H1 (cell line): ENCODE results near the gene ORAI3. TPM values are rescaled to one million over a fixed set of nuclear protein-coding genes. Genes with fewer than 3 reads are reported as not detected.

ENCODE experiments used
- CTCF ChIA-PET: fragments of 300-600 bp; sonication (Branson Sonifier 250); formaldehyde crosslinking; loops from one replicate; lab custom pipeline; 2021; ENCODE audit not compliant: partially characterized antibody; lab: Charles Lee
- POLR2A ChIA-PET: fragments of 300-600 bp; sonication (Branson Sonifier 250); formaldehyde crosslinking; loops from one replicate; lab custom pipeline; 2021; ENCODE audit warnings: inconsistent platforms; ENCODE audit not compliant: partially characterized antibody; lab: Charles Lee
- DNase-seq, 2 experiments: peaks; one replicate each; pipeline versions ENCODE4 v3.0.0 to v3.0.0-alpha.2; 2010 to 2022; ENCODE audit warnings: low spot score in 2 of 2, low read depth in 1 of 2, mixed read lengths in 1 of 2
- FAIRE-seq: peaks from 2 replicates; lab custom pipeline; 2011; peaks lifted over from hg19 to GRCh38; lab: Jason Lieb, UNC
- H2AFZ ChIP-seq: 2 replicates; pipeline ENCODE4 v1.8.1; 2012; ENCODE audit warnings: low read length, inconsistent platforms
- H2AK5ac ChIP-seq: 2 replicates; pipeline ENCODE4 v1.6.1; 2013; ENCODE audit warnings: low read depth, low read length
- H2BK120ac ChIP-seq: replicated peaks from 2 replicates; pipeline ENCODE3; 2013; ENCODE audit warnings: low read depth, low read length, inconsistent platforms
- H2BK12ac ChIP-seq: 2 replicates; pipeline ENCODE4 v1.6.1; 2013; ENCODE audit warnings: low read depth, low read length
- H2BK15ac ChIP-seq: 2 replicates; pipeline ENCODE4 v1.6.1; 2013; ENCODE audit warnings: low read length
- H2BK20ac ChIP-seq: 2 replicates; pipeline ENCODE4 v1.6.1; 2013; ENCODE audit warnings: low read length
- H2BK5ac ChIP-seq: 2 replicates; pipeline ENCODE4 v1.6.1; 2013; ENCODE audit warnings: low read depth, low read length
- H3K14ac ChIP-seq: 2 replicates; pipeline ENCODE4 v1.6.1; 2013; ENCODE audit warnings: inconsistent platforms; ENCODE audit not compliant: insufficient read length
- H3K18ac ChIP-seq: 2 replicates; pipeline ENCODE4 v1.6.1; 2013; ENCODE audit warnings: low read length; ENCODE audit errors: extremely low read depth
- H3K23ac ChIP-seq: 2 replicates; pipeline ENCODE4 v1.6.1; 2013; ENCODE audit warnings: inconsistent platforms; ENCODE audit not compliant: insufficient read length
- H3K23me2 ChIP-seq: 2 replicates; pipeline ENCODE4 v1.6.1; 2013; ENCODE audit warnings: low read depth, low read length
- H3K27ac ChIP-seq: 2 replicates; pipeline ENCODE4 v1.6.1; 2011; ENCODE audit warnings: low read depth, low read length, inconsistent platforms
- H3K27me3 ChIP-seq, 4 experiments: replicated peaks in 1 of 4; 1 replicate in 1 of 4; 2 replicates in 3 of 4; pipeline versions ENCODE4 v1.6.1 to v1.8.1; 2011 to 2013; ENCODE audit warnings: low read length in 3 of 4, mild to moderate bottlenecking in 3 of 4, inconsistent platforms in 2 of 4, mixed read lengths in 2 of 4, moderate library complexity in 1 of 4; ENCODE audit not compliant: control insufficient read depth in 3 of 4, insufficient read depth in 3 of 4; ENCODE audit errors: extremely low read depth in 1 of 4
- H3K36me3 ChIP-seq, 4 experiments: 2 replicates each; pipeline versions ENCODE4 v1.6.1 to v1.8.1; 2011 to 2013; ENCODE audit warnings: mild to moderate bottlenecking in 4 of 4, low read length in 3 of 4, moderate library complexity in 2 of 4, control low read depth in 1 of 4, inconsistent platforms in 1 of 4; ENCODE audit not compliant: insufficient read depth in 4 of 4, control insufficient read depth in 2 of 4
- H3K4ac ChIP-seq: replicated peaks from 2 replicates; pipeline ENCODE3; 2013; ENCODE audit warnings: low read length, low read depth, mixed read lengths, inconsistent platforms; ENCODE audit not compliant: insufficient read length
- H3K4me1 ChIP-seq, 4 experiments: replicated peaks in 1 of 4; 1 replicate in 1 of 4; 2 replicates in 3 of 4; pipeline versions ENCODE4 v1.6.1 to v1.8.1; 2011 to 2013; ENCODE audit warnings: low read length in 3 of 4, inconsistent platforms in 2 of 4, mixed read lengths in 1 of 4; ENCODE audit not compliant: insufficient read depth in 4 of 4, control insufficient read depth in 3 of 4
- H3K4me2 ChIP-seq, 2 experiments: 2 replicates each; pipeline versions ENCODE4 v1.6.1 to v1.8.1; 2011 to 2013; ENCODE audit warnings: low read depth in 2 of 2, low read length in 2 of 2, control low read depth in 1 of 2, inconsistent platforms in 1 of 2, mild to moderate bottlenecking in 1 of 2; ENCODE audit not compliant: insufficient read depth in 1 of 2
- H3K4me3 ChIP-seq, 4 experiments: fragments of 200-600, 300-600 bp in 1 of 4; sonication (generic), shearing (Covaris generic), sonication (Bioruptor Twin) in 1 of 4; 2 replicates each; pipeline versions ENCODE4 v1.5.1 to v1.8.1; 2011 to 2016; ENCODE audit warnings: low read length in 4 of 4, low read depth in 3 of 4, control low read depth in 2 of 4, inconsistent platforms in 2 of 4, mild to moderate bottlenecking in 2 of 4, mixed read lengths in 1 of 4, moderate library complexity in 1 of 4; ENCODE audit not compliant: insufficient read depth in 2 of 4; ENCODE audit errors: extremely low read depth in 1 of 4
- H3K56ac ChIP-seq: replicated peaks from 2 replicates; pipeline ENCODE3; 2013; ENCODE audit warnings: low read depth, mild to moderate bottlenecking, mixed read lengths, low read length, inconsistent platforms; ENCODE audit not compliant: insufficient read length
- H3K79me1 ChIP-seq: 2 replicates; pipeline ENCODE4 v1.6.1; 2013; ENCODE audit warnings: low read depth, low read length, control low read depth
- H3K79me2 ChIP-seq, 2 experiments: 2 replicates each; pipeline versions ENCODE4 v1.6.1 to v1.8.1; 2012 to 2013; ENCODE audit warnings: low read length in 2 of 2, mild to moderate bottlenecking in 2 of 2, inconsistent platforms in 1 of 2; ENCODE audit not compliant: insufficient read depth in 2 of 2, control insufficient read depth in 1 of 2
- H3K9ac ChIP-seq, 4 experiments: replicated peaks in 1 of 4; 1 replicate in 1 of 4; 2 replicates in 3 of 4; pipeline versions ENCODE4 v1.6.1 to v1.8.1; 2011 to 2013; ENCODE audit warnings: low read depth in 3 of 4, low read length in 3 of 4, control low read depth in 2 of 4, mild to moderate bottlenecking in 2 of 4, moderate library complexity in 2 of 4, inconsistent platforms in 1 of 4; ENCODE audit errors: extremely low read depth in 1 of 4
- H3K9me3 ChIP-seq, 2 experiments: 2 replicates each; pipeline versions ENCODE4 v1.6.1 to v1.8.1; 2012 to 2013; ENCODE audit warnings: mild to moderate bottlenecking in 2 of 2, moderate library complexity in 2 of 2, control low read depth in 1 of 2, inconsistent platforms in 1 of 2, low read depth in 1 of 2, low read length in 1 of 2, mixed read lengths in 1 of 2; ENCODE audit not compliant: insufficient read depth in 2 of 2
- H4K20me1 ChIP-seq, 2 experiments: replicated peaks in 1 of 2; 2 replicates each; pipeline versions ENCODE3 to v1.8.1; 2011 to 2013; ENCODE audit warnings: inconsistent platforms in 2 of 2, low read length in 2 of 2, mild to moderate bottlenecking in 1 of 2; ENCODE audit not compliant: insufficient read depth in 2 of 2, control insufficient read depth in 1 of 2
- H4K5ac ChIP-seq: 2 replicates; pipeline ENCODE4 v1.6.1; 2013; ENCODE audit warnings: low read length, low read depth, mixed read lengths, inconsistent platforms; ENCODE audit not compliant: insufficient read length
- H4K8ac ChIP-seq: 2 replicates; pipeline ENCODE4 v1.8.0; 2013; ENCODE audit warnings: mild to moderate bottlenecking, moderate library complexity, low read length, inconsistent platforms; ENCODE audit not compliant: insufficient read depth; ENCODE audit errors: extremely low read depth
- H4K91ac ChIP-seq: replicated peaks from 2 replicates; pipeline ENCODE3; 2013; ENCODE audit warnings: low read length, mixed read lengths, inconsistent platforms; ENCODE audit not compliant: insufficient read length
- JUND ChIP-seq: IDR thresholded peaks from 2 replicates; pipeline ENCODE4 v1.6.1; 2011; ENCODE audit warnings: mild to moderate bottlenecking, improper control_type of control experiment, low read length
- WGBS, 2 experiments: shearing (Covaris generic) in 1 of 2; methylation state at CpG; one replicate each; pipeline versions ENCODE4 v1.1.6 to v1.1.7; 2013 to 2015; ENCODE audit warnings: low lambda C conversion rate in 2 of 2, mixed read lengths in 2 of 2, inconsistent platforms in 1 of 2, low coverage in 1 of 2, missing lambda C conversion rate in 1 of 2; ENCODE audit not compliant: insufficient replicate concordance in 2 of 2, insufficient coverage in 1 of 2, insufficient read length in 1 of 2; ENCODE audit errors: extremely low coverage in 1 of 2, missing lambda C conversion rate in 1 of 2; 5-methylcytosine and 5-hydroxymethylcytosine counted together
- polyA plus RNA-seq, 7 experiments: library from polyadenylated mRNA; depleted of rRNA in 3 of 7; stranded (reverse) in 5 of 7; unstranded in 2 of 7; fragments of >200 nt in 5 of 7; fragments of 200-250 nt in 2 of 7; gene quantifications; 1 replicate in 5 of 7; 2 replicates in 1 of 7; 4 replicates in 1 of 7; pipeline versions ENCODE4 v1.2.1 to v1.2.3, GENCODE V29; 2011 to 2013; ENCODE audit warnings: missing spikeins in 2 of 7, mixed read lengths in 2 of 7
- total RNA-seq: library from RNA; stranded (reverse); fragmentation: NEBNext Ultra II Directional; extraction: Animal tissue kit (Norgen Biotek cat#: 25700); gene quantifications from 2 replicates; pipeline ENCODE4 v1.2.1, GENCODE V29; 2021

ORAI3 gene
- total and polyA plus RNA-seq, 2 of the 8 experiments (the other 6 are each of a cell fraction or from before 2014, with no cell fraction given) = 8.7 to 24.5 TPM

DNA sequence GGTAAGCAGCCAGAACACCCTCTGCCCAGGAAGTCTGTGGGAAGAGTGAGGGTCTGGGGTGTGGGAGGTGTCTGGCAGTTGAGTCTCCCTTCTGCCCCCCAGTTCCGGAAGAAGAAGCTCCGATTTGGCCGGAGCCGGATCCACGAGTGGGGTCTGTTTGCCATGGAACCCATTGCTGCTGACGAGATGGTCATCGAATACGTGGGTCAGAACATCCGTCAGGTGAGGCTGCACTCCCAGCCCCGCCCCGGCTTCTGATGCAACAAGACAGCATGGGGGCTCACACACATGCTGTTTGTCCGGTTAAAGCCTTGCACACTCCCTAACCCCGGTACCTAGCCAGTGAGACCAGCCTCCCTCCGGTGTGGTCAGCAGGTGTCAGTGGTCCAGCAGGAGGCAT is 32.1 kb downstream of the ORAI3 start:
- H2BK5ac ChIP-seq = no peak overlapping the region; the same call in 1 of the 2 replicates
- no peak overlapping the region for H3K23ac ChIP-seq
- no peak for DNase-seq
- no peak for TF ChIP-seq JUND
- TF ChIP-seq, all 59 proteins: peak for 0
- FAIRE-seq = no peak
- H2AK5ac ChIP-seq = no peak overlapping the region
- H2BK20ac ChIP-seq = no peak overlapping the region
- 97% methylated on average over 14 of the region's 14 CpGs; no CpG with 5 or more reads in 1 of the 2 experiments for WGBS, 2 experiments
- no peak overlapping the region for H4K8ac ChIP-seq
- peaks cover 1 to 26% of the 10 kb centered on the region in 2 experiments for H4K20me1 ChIP-seq
- no peak overlapping the region for H4K5ac ChIP-seq
- no peak overlapping the region for H3K4ac ChIP-seq
- no peak overlapping the region for H3K4me2 ChIP-seq
- peaks cover 0 to 5% (median 2%) of the 10 kb centered on the region in 4 experiments; a peak in 4 of 7 replicates for H3K4me1 ChIP-seq
- no peaks in the 10 kb centered on the region for H3K9me3 ChIP-seq
- peaks cover 3% of the 10 kb centered on the region; the same call in 1 of the 2 replicates for H3K23me2 ChIP-seq
- no peak overlapping the region for H2BK12ac ChIP-seq
- ChIA-PET POLR2A (interaction anchor here (0.7 to 5.9 kb wide), 3 partner anchors 11 to 69 kb away, joined by 3 to 45 read pairs (median 26); no protein-coding TSS in a partner anchor), CTCF (interaction anchor here (1.1 to 3.2 kb wide), 3 partner anchors 45 to 61 kb away, joined by 3 to 13 read pairs (median 3); partner anchors contain the start of gene STX4)
- H3K4me3 ChIP-seq = no peak overlapping the region
- no peak overlapping the region for H2BK15ac ChIP-seq
- no peak overlapping the region for H3K56ac ChIP-seq
- H3K36me3 ChIP-seq = peaks cover 10 to 32% (median 27%) of the 10 kb centered on the region in 4 experiments; a peak in 6 of 8 replicates
- H3K79me1 ChIP-seq = no peaks in the 10 kb centered on the region
- H4K91ac ChIP-seq = no peak overlapping the region
- H2AFZ ChIP-seq = no peak overlapping the region
- H2BK120ac ChIP-seq = no peak overlapping the region
- H3K14ac ChIP-seq = no peak overlapping the region
- no peaks in the 10 kb centered on the region for H3K27me3 ChIP-seq
- H3K9ac ChIP-seq = no peak overlapping the region
- H3K79me2 ChIP-seq = no peaks in the 10 kb centered on the region
- no peak overlapping the region for H3K18ac ChIP-seq
- no peak overlapping the region for H3K27ac ChIP-seq
